Measurements from ENCODE around the gene KL.
A peak's percentile ranks its signal among the peaks of the same experiment; 100 is the strongest.

KL gene

DNA sequence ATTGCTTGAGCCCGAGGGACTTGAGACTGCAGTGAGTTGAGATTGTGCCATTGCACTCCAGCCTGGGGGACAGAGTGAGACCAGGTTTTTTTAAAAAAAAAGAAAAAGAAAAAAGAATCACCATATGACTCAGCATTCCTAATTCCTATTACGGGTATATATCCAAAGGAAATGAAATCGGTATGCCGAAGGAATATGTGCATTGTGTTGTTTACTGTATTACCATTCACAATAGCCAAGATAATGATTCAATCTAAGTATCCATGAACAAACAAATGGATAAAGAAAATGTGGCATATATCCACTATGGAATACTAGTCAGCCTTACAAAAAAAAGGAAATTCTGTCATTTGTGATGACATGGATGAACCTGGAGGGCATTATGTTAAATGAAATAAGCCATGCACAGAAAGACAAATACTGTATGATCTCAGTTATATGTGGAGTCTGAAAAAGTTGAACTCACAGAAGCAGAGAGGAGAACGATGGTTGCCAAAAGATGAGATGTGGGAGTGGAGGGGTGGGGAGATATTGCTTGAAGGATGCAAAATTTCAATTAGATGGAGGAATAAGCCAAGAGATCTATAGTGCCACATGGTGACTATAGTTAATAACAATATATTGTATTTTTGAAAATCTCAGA, 4.3 kb upstream of the KL start:
- H3K4me1 ChIP-seq (ENCODE audit: control extremely low read depth in 1 of 4, control insufficient read depth in 4 of 4, insufficient read depth in 4 of 4, low read length in 3 of 4) = peaks cover 9 to 24% (median 20%) of the 10 kb centered on the region in 4 experiments
- no peak overlapping the region for H3K27ac ChIP-seq (ENCODE audit: insufficient read depth in 1 of 2, low read depth in 1 of 2, low read length in 2 of 2, poor library complexity in 1 of 2, severe bottlenecking in 2 of 2)
- peaks cover 0 to 16% (median 9%) of the 10 kb centered on the region in 5 experiments for H3K9me3 ChIP-seq (ENCODE audit: control extremely low read depth in 1 of 5, control insufficient read depth in 4 of 5, insufficient read depth in 2 of 5, low read depth in 1 of 5, low read length in 4 of 5)
- no peak for DNase-seq
- peaks cover 0 to 12% (median 2%) of the 10 kb centered on the region in 5 experiments for H3K27me3 ChIP-seq (replicated peaks in 2 of 5; ENCODE audit: control insufficient read depth in 4 of 5, insufficient read depth in 5 of 5, low read length in 4 of 5)
- H3K36me3 ChIP-seq (ENCODE audit: control insufficient read depth in 4 of 4, insufficient read depth in 4 of 4, low read length in 3 of 4) = no peaks in the 10 kb centered on the region
- ChIA-PET POLR2A (no interaction called here), CTCF (no interaction called here)
- H3K4me3 ChIP-seq (ENCODE audit: control insufficient read depth in 1 of 7, extremely low read depth in 1 of 7, insufficient read depth in 4 of 7, low read depth in 2 of 7, low read length in 6 of 7) = no peak overlapping the region
- 100% methylated on average over 1 of the region's 5 CpGs for WGBS (ENCODE audit: insufficient coverage)

DNA sequence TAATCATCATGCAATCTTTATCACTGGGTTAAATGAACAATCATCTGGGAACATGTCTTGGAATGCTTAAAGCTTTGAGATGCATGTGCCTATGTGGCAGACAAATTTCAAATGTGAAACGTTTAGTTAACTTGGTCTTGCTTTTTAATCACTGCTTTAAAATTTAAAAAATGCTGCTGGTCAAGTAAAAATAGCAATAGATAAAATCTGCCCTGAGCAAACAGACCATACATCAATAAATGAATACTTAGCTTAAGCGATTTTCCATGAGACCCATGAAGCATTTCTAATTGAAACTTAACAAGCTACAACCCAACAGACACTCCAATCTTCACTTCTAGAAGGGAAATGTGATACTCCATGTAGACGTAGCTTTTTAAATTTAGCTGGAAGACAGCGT, 1.9 kb upstream of the KL start:
- Histone ChIP-seq H3K4me1 (ENCODE audit: control extremely low read depth in 1 of 4, control insufficient read depth in 4 of 4, insufficient read depth in 4 of 4, low read length in 3 of 4) (peaks cover 9 to 29% (median 27%) of the 10 kb centered on the region in 4 experiments), H3K27ac (ENCODE audit: insufficient read depth in 1 of 2, low read depth in 1 of 2, low read length in 2 of 2, poor library complexity in 1 of 2, severe bottlenecking in 2 of 2) (no peak overlapping the region), H3K4me3 (ENCODE audit: control insufficient read depth in 1 of 7, extremely low read depth in 1 of 7, insufficient read depth in 4 of 7, low read depth in 2 of 7, low read length in 6 of 7) (no peak overlapping the region), H3K9me3 (ENCODE audit: control extremely low read depth in 1 of 5, control insufficient read depth in 4 of 5, insufficient read depth in 2 of 5, low read depth in 1 of 5, low read length in 4 of 5) (peaks cover 0 to 2% (median 0%) of the 10 kb centered on the region in 5 experiments), H3K36me3 (ENCODE audit: control insufficient read depth in 4 of 4, insufficient read depth in 4 of 4, low read length in 3 of 4) (no peaks in the 10 kb centered on the region), H3K27me3 (replicated peaks in 2 of 5; ENCODE audit: control insufficient read depth in 4 of 5, insufficient read depth in 5 of 5, low read length in 4 of 5) (peaks cover 0 to 13% (median 2%) of the 10 kb centered on the region in 5 experiments)
- WGBS (ENCODE audit: insufficient coverage) = 90% methylated on average over 2 of the region's 4 CpGs
- ChIA-PET CTCF (no interaction called here), POLR2A (no interaction called here)
- no peak for DNase-seq

DNA sequence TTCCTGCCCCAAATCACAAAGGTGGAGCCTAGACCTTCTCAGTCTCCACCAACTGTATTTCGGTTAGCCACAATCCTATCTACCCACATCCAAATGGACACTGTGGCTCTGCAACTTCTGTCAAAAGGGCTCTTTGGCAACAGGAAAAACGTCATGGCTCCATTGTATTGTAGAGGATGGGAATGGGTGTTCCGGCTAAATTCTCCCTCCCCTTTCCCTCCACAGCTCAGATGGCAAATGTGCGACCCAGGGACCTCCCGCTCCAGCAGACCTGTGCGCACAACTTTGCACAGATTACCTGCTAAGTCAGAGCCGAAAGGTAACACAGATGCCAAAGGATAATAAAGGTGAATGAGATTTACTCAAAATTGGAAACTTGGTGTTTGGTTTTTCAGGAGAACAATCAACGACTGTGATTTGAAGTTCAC, 968 bp upstream of the KL start:
- DNase-seq = peak; percentile 58 to 90 (median 89)
- ChIA-PET POLR2A (interaction anchor here (0.6 kb wide), 1 partner anchor 335 kb away, joined by 3 read pairs; no protein-coding TSS in a partner anchor), CTCF (interaction anchor here (1.7 kb wide), 1 partner anchor 204 kb away, joined by 5 read pairs; no protein-coding TSS in a partner anchor)
- Histone ChIP-seq H3K27ac (ENCODE audit: insufficient read depth in 1 of 2, low read depth in 1 of 2, low read length in 2 of 2, poor library complexity in 1 of 2, severe bottlenecking in 2 of 2) (no peak overlapping the region), H3K4me1 (ENCODE audit: control extremely low read depth in 1 of 4, control insufficient read depth in 4 of 4, insufficient read depth in 4 of 4, low read length in 3 of 4) (peaks cover 9 to 29% (median 27%) of the 10 kb centered on the region in 4 experiments), H3K27me3 (replicated peaks in 2 of 5; ENCODE audit: control insufficient read depth in 4 of 5, insufficient read depth in 5 of 5, low read length in 4 of 5) (peaks cover 0 to 13% (median 2%) of the 10 kb centered on the region in 5 experiments), H3K4me3 (ENCODE audit: control insufficient read depth in 1 of 7, extremely low read depth in 1 of 7, insufficient read depth in 4 of 7, low read depth in 2 of 7, low read length in 6 of 7) (peak overlapping the region in 5 of 7 experiments; percentile 20 to 72 (median 53)), H3K9me3 (ENCODE audit: control extremely low read depth in 1 of 5, control insufficient read depth in 4 of 5, insufficient read depth in 2 of 5, low read depth in 1 of 5, low read length in 4 of 5) (no peaks in the 10 kb centered on the region), H3K36me3 (ENCODE audit: control insufficient read depth in 4 of 4, insufficient read depth in 4 of 4, low read length in 3 of 4) (no peaks in the 10 kb centered on the region)
- 5% methylated on average over 3 of the region's 8 CpGs for WGBS (ENCODE audit: insufficient coverage)

DNA sequence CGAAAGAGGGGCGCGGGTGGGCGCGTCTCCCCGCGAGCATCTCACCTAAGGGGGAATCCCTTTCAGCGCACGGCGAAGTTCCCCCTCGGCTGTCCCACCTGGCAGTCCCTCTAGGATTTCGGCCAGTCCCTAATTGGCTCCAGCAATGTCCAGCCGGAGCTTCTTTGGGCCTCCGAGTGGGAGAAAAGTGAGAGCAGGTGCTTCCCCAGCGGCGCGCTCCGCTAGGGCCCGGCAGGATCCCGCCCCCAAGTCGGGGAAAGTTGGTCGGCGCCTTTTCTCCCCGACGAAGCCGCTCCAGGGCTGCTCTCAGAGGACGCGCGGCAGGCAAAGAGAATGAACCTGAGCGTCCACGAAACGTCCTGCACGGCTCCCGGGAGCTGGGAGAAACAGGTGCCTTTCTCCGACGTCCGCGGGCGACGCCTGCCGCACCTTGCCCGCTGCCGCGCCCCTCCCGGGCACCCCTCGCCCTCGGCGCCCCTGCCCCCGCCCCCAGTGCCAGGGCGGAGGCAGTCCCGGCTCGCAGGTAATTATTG, 366 bp upstream of the KL start:
- peaks cover 0 to 13% (median 2%) of the 10 kb centered on the region in 5 experiments for H3K27me3 ChIP-seq (replicated peaks in 2 of 5; ENCODE audit: control insufficient read depth in 4 of 5, insufficient read depth in 5 of 5, low read length in 4 of 5)
- DNase-seq = peak in 2 of 3 donors; percentile 31 to 49
- H3K27ac ChIP-seq (ENCODE audit: insufficient read depth in 1 of 2, low read depth in 1 of 2, low read length in 2 of 2, poor library complexity in 1 of 2, severe bottlenecking in 2 of 2) = no peak overlapping the region
- H3K4me1 ChIP-seq (ENCODE audit: control extremely low read depth in 1 of 4, control insufficient read depth in 4 of 4, insufficient read depth in 4 of 4, low read length in 3 of 4) = peaks cover 9 to 29% (median 27%) of the 10 kb centered on the region in 4 experiments
- WGBS (ENCODE audit: insufficient coverage) = 0% methylated on average over 28 of the region's 52 CpGs
- H3K4me3 ChIP-seq (ENCODE audit: control insufficient read depth in 1 of 7, extremely low read depth in 1 of 7, insufficient read depth in 4 of 7, low read depth in 2 of 7, low read length in 6 of 7) = peak overlapping the region; percentile 20 to 72 (median 42)
- ChIA-PET POLR2A (interaction anchor here (1.0 kb wide), 1 partner anchor 13 kb away, joined by 3 read pairs; no protein-coding TSS in a partner anchor), CTCF (interaction anchor here (1.7 kb wide), 1 partner anchor 205 kb away, joined by 5 read pairs; no protein-coding TSS in a partner anchor)
- no peaks in the 10 kb centered on the region for H3K9me3 ChIP-seq (ENCODE audit: control extremely low read depth in 1 of 5, control insufficient read depth in 4 of 5, insufficient read depth in 2 of 5, low read depth in 1 of 5, low read length in 4 of 5)
- H3K36me3 ChIP-seq (ENCODE audit: control insufficient read depth in 4 of 4, insufficient read depth in 4 of 4, low read length in 3 of 4) = no peaks in the 10 kb centered on the region

DNA sequence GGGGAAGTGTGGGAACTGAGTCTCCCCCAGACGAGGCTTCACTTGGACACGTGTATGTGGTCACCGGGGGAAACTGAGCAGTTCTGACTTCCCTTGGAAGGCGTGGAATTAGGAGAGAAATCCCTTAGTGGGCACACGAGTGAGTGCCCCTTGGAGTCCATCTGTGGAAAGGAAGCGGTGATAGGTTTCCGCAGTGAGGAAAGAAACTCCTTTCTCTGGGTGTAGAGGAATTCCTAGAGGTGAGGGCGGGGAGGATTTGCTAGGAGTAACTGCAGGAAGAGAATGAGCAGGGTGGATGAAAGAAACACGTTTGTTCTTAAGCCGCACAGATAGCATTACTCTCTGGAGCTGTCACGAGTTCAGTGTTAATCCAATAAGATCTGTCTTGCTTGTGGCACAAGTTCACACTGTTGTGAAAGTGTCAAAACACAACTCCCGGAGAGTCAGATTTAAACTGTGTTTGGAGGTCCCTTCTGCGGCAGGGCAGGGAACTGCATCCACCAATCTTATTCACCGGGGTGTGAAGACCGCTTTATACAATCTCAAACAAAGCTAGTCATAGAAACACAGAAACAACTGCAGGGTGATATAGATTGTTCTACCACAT, 1.2 kb downstream of the KL start:
- Histone ChIP-seq H3K4me3 (ENCODE audit: control insufficient read depth in 1 of 7, extremely low read depth in 1 of 7, insufficient read depth in 4 of 7, low read depth in 2 of 7, low read length in 6 of 7) (peak overlapping the region in 6 of 7 experiments; percentile 32 to 75 (median 61)), H3K9me3 (ENCODE audit: control extremely low read depth in 1 of 5, control insufficient read depth in 4 of 5, insufficient read depth in 2 of 5, low read depth in 1 of 5, low read length in 4 of 5) (no peaks in the 10 kb centered on the region), H3K4me1 (ENCODE audit: control extremely low read depth in 1 of 4, control insufficient read depth in 4 of 4, insufficient read depth in 4 of 4, low read length in 3 of 4) (peaks cover 9 to 29% (median 27%) of the 10 kb centered on the region in 4 experiments), H3K27ac (ENCODE audit: insufficient read depth in 1 of 2, low read depth in 1 of 2, low read length in 2 of 2, poor library complexity in 1 of 2, severe bottlenecking in 2 of 2) (no peak overlapping the region), H3K36me3 (ENCODE audit: control insufficient read depth in 4 of 4, insufficient read depth in 4 of 4, low read length in 3 of 4) (no peaks in the 10 kb centered on the region), H3K27me3 (replicated peaks in 2 of 5; ENCODE audit: control insufficient read depth in 4 of 5, insufficient read depth in 5 of 5, low read length in 4 of 5) (peaks cover 0 to 13% (median 2%) of the 10 kb centered on the region in 5 experiments)
- CTCF ChIA-PET = interaction anchor here (0.7 to 2.0 kb wide), 13 partner anchors 10 to 526 kb away, joined by 3 to 8 read pairs (median 3); no protein-coding TSS in a partner anchor
- 2% methylated on average over 14 of the region's 15 CpGs for WGBS (ENCODE audit: insufficient coverage)
- DNase-seq = peak; percentile 82 to 95 (median 92)
- POLR2A ChIA-PET = interaction anchor here (1.1 kb wide), 2 partner anchors 280 to 375 kb away, joined by 3 to 4 read pairs; no protein-coding TSS in a partner anchor

DNA sequence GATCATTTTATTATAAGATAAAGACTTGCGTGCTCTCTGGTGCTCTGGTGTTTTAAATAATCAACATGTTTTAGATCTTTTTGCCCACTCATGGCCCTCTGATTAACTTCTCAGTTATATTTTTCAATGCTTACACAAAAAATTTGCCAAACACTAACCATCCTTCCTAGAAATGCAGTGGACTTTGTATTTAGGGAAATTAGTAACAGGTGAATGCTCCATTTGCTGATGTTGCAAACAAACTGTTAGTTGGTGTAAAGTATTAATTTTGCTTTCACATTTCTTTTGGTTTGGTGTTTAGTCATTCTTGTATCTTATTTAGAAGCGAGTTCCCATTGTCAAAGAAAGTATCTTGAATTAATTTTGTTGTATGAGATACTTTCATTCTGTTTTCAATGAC, 2.7 kb downstream of the KL start:
- Histone ChIP-seq H3K9me3 (ENCODE audit: control extremely low read depth in 1 of 5, control insufficient read depth in 4 of 5, insufficient read depth in 2 of 5, low read depth in 1 of 5, low read length in 4 of 5) (no peaks in the 10 kb centered on the region), H3K4me3 (ENCODE audit: control insufficient read depth in 1 of 7, extremely low read depth in 1 of 7, insufficient read depth in 4 of 7, low read depth in 2 of 7, low read length in 6 of 7) (no peak overlapping the region), H3K36me3 (ENCODE audit: control insufficient read depth in 4 of 4, insufficient read depth in 4 of 4, low read length in 3 of 4) (no peaks in the 10 kb centered on the region), H3K27me3 (replicated peaks in 2 of 5; ENCODE audit: control insufficient read depth in 4 of 5, insufficient read depth in 5 of 5, low read length in 4 of 5) (peaks cover 0 to 13% (median 5%) of the 10 kb centered on the region in 5 experiments), H3K4me1 (ENCODE audit: control extremely low read depth in 1 of 4, control insufficient read depth in 4 of 4, insufficient read depth in 4 of 4, low read length in 3 of 4) (peaks cover 9 to 29% (median 27%) of the 10 kb centered on the region in 4 experiments), H3K27ac (ENCODE audit: insufficient read depth in 1 of 2, low read depth in 1 of 2, low read length in 2 of 2, poor library complexity in 1 of 2, severe bottlenecking in 2 of 2) (no peak overlapping the region)
- DNase-seq = no peak
- 100% methylated on average over 1 of the region's 2 CpGs for WGBS (ENCODE audit: insufficient coverage)
- ChIA-PET CTCF (no interaction called here), POLR2A (no interaction called here)

Measured in common myeloid progenitor, CD34-positive (primary cell).